NB4 (cell line): ENCODE measurements around the gene CLDN22.

ENCODE experiments used
- CTCF ChIP-seq: IDR thresholded peaks from one replicate; pipeline ENCODE4 v1.5.1; 2012; ENCODE audit warnings: low read depth, low read length
- MAX ChIP-seq: IDR thresholded peaks from 2 replicates; pipeline ENCODE4 v1.6.1; 2011; ENCODE audit warnings: low read depth, low read length
- MYC ChIP-seq: IDR thresholded peaks from 2 replicates; pipeline ENCODE4 v1.6.1; 2011; ENCODE audit warnings: low read depth, low read length
- POLR2A ChIP-seq: IDR thresholded peaks from 2 replicates; pipeline ENCODE4 v1.6.1; 2011; ENCODE audit warnings: mild to moderate bottlenecking; ENCODE audit not compliant: insufficient read length; ENCODE audit errors: extremely low read depth

GRCh38 chr4:183299464-183299863, 20.6 kb downstream of the CLDN22 start:
- TF ChIP-seq CTCF (no peak), POLR2A (no peak), MAX (no peak), MYC (no peak)
